HG02759 (cell line): ENCODE measurements around the gene FANK1.

Source experiments
- ATAC-seq: cut with Tn5 transposase; IDR thresholded peaks from one replicate; pipeline ENCODE4 v1.9.1; 2021; ENCODE audit warnings: mild to moderate bottlenecking, moderate library complexity; ENCODE audit not compliant: unreplicated experiment

The FANK1 gene

GRCh38 chr10:125896088-125896934 lies at the start of gene FANK1:
FANK1 (plus strand) TSS chr10:125896564; CDS start chr10:125896643, 79 bp downstream.
- ATAC-seq, result peak; percentile 87

GRCh38 chr10:125846894-125847293 lies 49.5 kb upstream of the FANK1 start:
- ATAC-seq, result peak; percentile 60

GRCh38 chr10:125848371-125848770 lies 48.0 kb upstream of the FANK1 start:
- ATAC-seq, result no peak

GRCh38 chr10:125848857-125849256 lies 47.5 kb upstream of the FANK1 start:
- no peak for ATAC-seq

GRCh38 chr10:125849448-125849847 lies 46.9 kb upstream of the FANK1 start:
- no peak for ATAC-seq

- ATAC-seq, result no peak
Measured at GRCh38 chr10:125850766-125851731, 45.3 kb upstream of the FANK1 start.

- no peak for ATAC-seq
Measured at GRCh38 chr10:125852487-125852886, 43.9 kb upstream of the FANK1 start.

GRCh38 chr10:125857185-125857760 lies 39.1 kb upstream of the FANK1 start:
- ATAC-seq, result no peak

- no peak for ATAC-seq
Measured at GRCh38 chr10:125859128-125859817, 37.1 kb upstream of the FANK1 start.

GRCh38 chr10:125865120-125865519 lies 31.2 kb upstream of the FANK1 start:
- no peak for ATAC-seq

GRCh38 chr10:125866421-125867029 lies 29.8 kb upstream of the FANK1 start:
- no peak for ATAC-seq

- ATAC-seq, result peak; percentile 56
Measured at GRCh38 chr10:125868372-125868975, 27.9 kb upstream of the FANK1 start.

GRCh38 chr10:125871338-125871737 lies 25.0 kb upstream of the FANK1 start:
- ATAC-seq, result no peak

- no peak for ATAC-seq
Measured at GRCh38 chr10:125878957-125879835, 17.2 kb upstream of the FANK1 start.

- no peak for ATAC-seq
Measured at GRCh38 chr10:125880719-125881118, 15.6 kb upstream of the FANK1 start.

GRCh38 chr10:125881192-125881591 lies 15.2 kb upstream of the FANK1 start, which contains the start of gene DHX32:
DHX32 (minus strand) TSS chr10:125881292; CDS start chr10:125880824, 468 bp downstream.
- no peak for ATAC-seq

GRCh38 chr10:125882596-125882995 lies 13.8 kb upstream of the FANK1 start:
- no peak for ATAC-seq

- ATAC-seq, result no peak
Measured at GRCh38 chr10:125883211-125883610, 13.2 kb upstream of the FANK1 start.
